Left renal pelvis (tissue), 4 donors: ENCODE measurements around the gene TMPRSS6. TPM values are rescaled to one million over a fixed set of nuclear protein-coding genes. Genes with fewer than 3 reads are reported as not detected.

Source experiments
- DNase-seq, 4 donors: peaks; one replicate each; pipeline ENCODE4 v3.0.0-alpha.2; 2013; ENCODE audit warnings: low read depth in 4 of 4, low spot score in 3 of 4
- polyA plus RNA-seq, 4 donors: library from polyadenylated mRNA; unstranded; fragments of 120-200 nt; gene quantifications; one replicate each; pipeline ENCODE4 v1.2.1, GENCODE V29; 2013; ENCODE audit not compliant: insufficient read length in 4 of 4

TMPRSS6 gene
- polyA plus RNA-seq, 4 donors: 0.16 to 0.50 (median 0.26) TPM

GRCh38 chr22:37119872-37120271 is 10.4 kb upstream of the TMPRSS6 start:
- DNase-seq: no peak

GRCh38 chr22:37118083-37118482 is 8.6 kb upstream of the TMPRSS6 start:
- no peak for DNase-seq

- DNase-seq: no peak
Observed at GRCh38 chr22:37117092-37117491, 7.6 kb upstream of the TMPRSS6 start.

DNA sequence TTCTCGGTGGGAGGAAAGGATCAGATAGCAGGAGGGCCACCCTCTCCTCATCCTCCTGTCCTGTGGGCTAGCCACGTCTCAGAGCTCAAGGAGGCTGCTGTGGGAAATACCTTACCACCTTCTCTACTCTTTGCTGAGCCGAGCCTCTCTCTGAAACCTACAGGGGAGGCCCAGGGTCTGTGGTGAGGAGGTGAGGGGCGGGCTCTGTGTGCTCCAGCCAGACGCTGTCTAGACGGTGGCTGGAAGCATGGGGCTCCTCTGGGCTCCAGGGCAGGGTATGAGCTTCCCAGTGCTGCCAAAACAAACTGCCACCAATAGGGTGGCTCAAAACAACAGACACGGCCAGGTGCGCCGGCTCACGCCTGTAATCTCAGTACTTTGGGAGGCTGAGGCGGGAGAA is 5.5 kb upstream of the TMPRSS6 start:
- DNase-seq: no peak

GRCh38 chr22:37113757-37114156 is 4.2 kb upstream of the TMPRSS6 start:
- DNase-seq: no peak

DNA sequence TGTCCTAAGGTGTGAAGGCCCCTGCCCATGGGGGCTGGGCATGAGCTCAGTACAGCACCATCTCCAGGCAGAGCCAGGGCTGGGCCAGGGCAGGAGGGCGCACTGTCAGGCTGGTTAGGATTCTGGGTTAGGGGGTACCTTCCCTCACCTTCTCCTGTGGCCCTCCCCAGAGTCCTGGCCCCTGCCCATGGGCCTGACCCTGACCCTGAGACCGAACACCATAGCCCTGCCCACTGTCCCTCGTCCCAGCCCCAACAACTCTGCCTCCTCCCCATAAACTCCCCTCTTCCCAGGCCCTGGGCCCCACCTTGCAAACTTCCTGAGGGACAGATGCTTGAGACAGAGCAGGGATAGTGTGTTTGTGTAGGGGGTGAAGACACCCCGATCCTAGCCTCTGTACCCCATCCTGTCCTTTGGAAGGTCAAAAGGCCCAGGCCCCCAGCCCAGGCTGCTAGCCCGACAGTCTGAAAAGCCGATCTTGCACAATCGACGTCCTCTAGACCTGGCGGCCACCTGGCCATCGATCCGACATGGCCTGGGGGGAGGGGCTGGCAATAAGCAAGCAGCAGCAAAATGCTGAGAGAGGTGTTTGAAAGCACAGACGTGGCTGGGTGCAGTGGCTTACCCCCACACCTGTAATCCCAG is 2.7 kb upstream of the TMPRSS6 start:
- DNase-seq: no peak

GRCh38 chr22:37111156-37111717 is 1.7 kb upstream of the TMPRSS6 start:
- no peak for DNase-seq

DNA sequence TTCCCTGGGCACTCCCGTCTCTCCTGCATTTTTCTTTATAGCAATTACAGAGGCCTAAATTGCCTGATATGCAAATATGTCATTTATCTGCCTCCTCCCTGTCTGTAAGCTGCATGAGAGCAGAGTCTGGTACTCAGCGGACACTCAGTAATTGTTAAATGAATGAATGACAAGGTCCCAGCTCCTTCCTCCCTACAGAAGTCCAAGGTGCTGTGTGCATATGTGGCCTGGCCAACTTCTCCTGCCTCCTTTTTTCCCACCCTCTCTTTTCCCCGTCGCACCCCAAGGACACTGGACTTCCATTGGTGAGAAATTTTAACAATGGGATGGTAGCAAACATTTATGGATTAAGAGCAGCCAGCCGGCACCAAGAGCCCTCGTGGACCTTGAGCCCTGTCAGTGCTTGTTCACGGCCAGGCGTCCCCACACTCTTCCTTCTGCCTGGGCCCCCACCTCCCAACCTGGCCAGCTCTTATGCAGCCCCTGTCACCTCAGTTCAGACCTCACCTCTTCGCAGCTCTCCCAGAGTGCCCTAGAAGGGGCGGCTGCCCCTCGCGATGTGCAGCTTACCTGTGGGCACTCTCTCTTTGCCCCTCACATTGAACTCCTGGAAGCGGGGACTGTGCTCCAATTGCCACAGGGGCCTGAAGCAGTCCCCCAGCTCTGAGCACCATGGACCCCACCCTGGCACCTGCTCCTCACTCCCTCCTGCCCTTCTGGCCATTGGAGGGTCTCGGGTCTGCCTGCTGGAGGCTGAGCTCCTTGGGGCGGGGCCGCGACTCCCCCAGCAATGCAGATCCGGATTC is 1.5 kb downstream of the TMPRSS6 start:
- DNase-seq: no peak

- no peak for DNase-seq
Observed at GRCh38 chr22:37105990-37106389, 3.5 kb downstream of the TMPRSS6 start.

- no peak for DNase-seq
Observed at GRCh38 chr22:37105154-37105553, 4.4 kb downstream of the TMPRSS6 start.

- DNase-seq: no peak
Observed at GRCh38 chr22:37103656-37104452, 5.7 kb downstream of the TMPRSS6 start.

DNA sequence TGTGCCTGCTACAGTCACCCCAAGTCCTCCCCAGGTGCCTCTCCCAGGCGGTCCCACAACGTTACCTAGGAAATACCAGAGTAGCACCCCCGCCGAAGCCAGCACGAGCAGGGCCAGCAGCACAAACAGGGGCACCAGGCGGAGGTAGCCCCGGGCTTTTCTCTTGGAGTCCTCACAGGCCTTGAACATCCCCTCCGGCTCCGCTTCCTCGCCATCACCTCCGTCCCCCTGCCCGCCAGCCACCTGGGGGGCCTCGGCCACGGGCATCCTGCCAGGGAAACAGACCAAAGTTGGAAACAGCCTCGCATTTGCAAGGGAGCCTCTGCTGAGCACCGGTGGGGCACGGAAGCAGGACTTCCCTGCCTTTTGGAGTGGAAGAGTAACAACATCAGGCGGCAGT is 6.4 kb downstream of the TMPRSS6 start:
- DNase-seq: no peak

GRCh38 chr22:37101311-37102066 is 8.0 kb downstream of the TMPRSS6 start:
- DNase-seq: no peak

GRCh38 chr22:37100589-37101127 is 8.9 kb downstream of the TMPRSS6 start:
- no peak for DNase-seq

DNA sequence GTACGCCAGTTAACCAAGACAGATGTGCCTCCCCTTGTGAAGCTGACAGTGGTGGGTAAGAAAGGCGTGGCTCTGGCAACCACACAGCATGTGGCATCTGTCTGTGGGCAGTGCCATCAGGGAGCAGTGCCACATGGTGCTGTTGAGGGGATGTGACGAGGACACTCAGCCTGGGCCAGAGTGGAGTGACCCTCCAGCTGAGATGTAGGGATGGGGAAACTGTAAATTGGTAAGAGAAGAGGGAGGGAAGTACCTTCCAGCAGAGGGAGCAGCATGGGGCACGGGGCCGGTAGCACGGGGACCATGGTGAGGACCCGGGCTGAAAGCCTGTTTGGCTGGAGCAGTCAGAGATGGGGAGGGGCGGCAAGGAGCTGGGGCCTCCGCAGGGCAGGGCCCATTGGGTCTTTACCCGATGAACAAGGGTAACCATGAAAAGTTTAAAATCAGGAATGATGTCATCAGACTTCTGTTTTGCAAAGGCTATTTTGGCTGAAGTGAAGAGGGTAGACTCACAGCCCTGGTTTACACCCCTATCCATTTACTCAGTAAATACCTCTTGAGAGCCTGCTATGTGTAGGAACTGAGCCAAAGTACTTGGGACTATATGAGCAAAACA is 10.4 kb downstream of the TMPRSS6 start:
- DNase-seq: no peak

- no peak for DNase-seq
Observed at GRCh38 chr22:37097346-37097745, 12.2 kb downstream of the TMPRSS6 start.

DNA sequence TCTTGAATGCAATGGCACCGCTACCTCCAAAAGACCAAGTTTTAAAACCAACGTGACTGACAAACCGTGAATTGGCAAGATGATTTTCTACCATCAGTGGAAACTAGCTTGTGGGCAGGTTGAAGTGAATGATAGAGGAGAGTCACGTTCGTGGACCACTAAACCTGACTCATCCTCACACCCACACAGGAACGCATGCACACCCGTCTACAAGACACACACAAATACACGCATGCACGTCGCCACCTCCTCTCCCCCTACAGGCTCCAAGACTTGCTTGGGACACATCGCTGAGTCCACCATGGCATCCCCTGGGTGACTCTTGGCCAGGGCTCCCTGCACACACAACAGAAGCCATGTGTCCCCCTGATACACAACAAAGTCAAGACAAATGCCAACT is 14.4 kb downstream of the TMPRSS6 start:
- no peak for DNase-seq

GRCh38 chr22:37094239-37094638 is 15.3 kb downstream of the TMPRSS6 start:
- no peak for DNase-seq

- DNase-seq: no peak
Observed at GRCh38 chr22:37092997-37093396, 16.5 kb downstream of the TMPRSS6 start.

DNA sequence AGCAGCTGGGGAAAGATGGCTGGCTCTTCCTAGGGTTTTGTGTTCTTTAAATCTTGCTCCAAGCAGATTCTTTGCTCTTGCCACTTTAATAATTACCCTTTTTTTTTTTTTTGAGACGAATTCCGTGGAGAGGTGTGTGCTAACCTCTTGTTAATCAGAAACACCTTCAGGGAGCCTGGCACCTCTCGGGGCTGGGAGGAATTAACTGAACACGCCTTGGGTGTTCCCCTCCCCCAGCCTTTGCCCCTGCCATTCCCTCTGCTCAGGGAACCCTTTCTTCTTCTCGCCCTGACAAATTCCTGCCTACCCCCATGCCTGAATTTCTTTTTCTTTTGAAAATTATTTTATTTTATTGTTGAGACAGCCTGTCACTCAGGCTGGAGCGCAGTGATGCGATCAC is 17.5 kb downstream of the TMPRSS6 start:
- DNase-seq: no peak
